OCI-M2 (cell line): Measurements from ENCODE around the gene DAGLA.
A peak's percentile ranks its signal among the peaks of the same experiment; 100 is the strongest.

Experiments
- DNase-seq: peaks from one replicate; lab custom pipeline; 2025; ENCODE audit not compliant: unreplicated experiment; lab: John Stamatoyannopoulos, UW

The DAGLA gene

GRCh38 chr11:61743486-61744095 lies 63.4 kb downstream of the DAGLA start:
- no peak for DNase-seq

GRCh38 chr11:61744181-61744580 lies 64.0 kb downstream of the DAGLA start:
- DNase-seq, result no peak

- DNase-seq, result no peak
Measured at GRCh38 chr11:61744609-61745156, 64.5 kb downstream of the DAGLA start.

- DNase-seq, result no peak
Measured at GRCh38 chr11:61745781-61746441, 65.7 kb downstream of the DAGLA start.

- no peak for DNase-seq
Measured at GRCh38 chr11:61746442-61747191, 66.4 kb downstream of the DAGLA start.

- peak; percentile 18 for DNase-seq
Measured at GRCh38 chr11:61747192-61747966, 67.2 kb downstream of the DAGLA start.

GRCh38 chr11:61747967-61748285 lies 67.7 kb downstream of the DAGLA start:
- no peak for DNase-seq

GRCh38 chr11:61749591-61750217 lies 69.5 kb downstream of the DAGLA start:
- DNase-seq, result peak; percentile 33

GRCh38 chr11:61750631-61751273 lies 70.6 kb downstream of the DAGLA start:
- DNase-seq, result no peak

GRCh38 chr11:61751384-61751783 lies 71.2 kb downstream of the DAGLA start:
- no peak for DNase-seq

- DNase-seq, result no peak
Measured at GRCh38 chr11:61752117-61752924, 72.1 kb downstream of the DAGLA start, which contains the start of gene MYRF. Gene MYRF (plus strand): TSS chr11:61752636. CDS start chr11:61752745, 109 bp downstream.

- no peak for DNase-seq
Measured at GRCh38 chr11:61752925-61753521, 72.8 kb downstream of the DAGLA start.

- no peak for DNase-seq
Measured at GRCh38 chr11:61753672-61754071, 73.5 kb downstream of the DAGLA start.

- no peak for DNase-seq
Measured at GRCh38 chr11:61754534-61755482, 74.6 kb downstream of the DAGLA start.

- no peak for DNase-seq
Measured at GRCh38 chr11:61756147-61756451, 75.9 kb downstream of the DAGLA start.

- no peak for DNase-seq
Measured at GRCh38 chr11:61756452-61757212, 76.4 kb downstream of the DAGLA start.

- no peak for DNase-seq
Measured at GRCh38 chr11:61757213-61757862, 77.1 kb downstream of the DAGLA start.
